Activated CD8-positive, alpha-beta memory T cell treated with anti-CD3 and anti-CD28 coated beads for 4 hours (primary cell): Measurements from ENCODE around the gene NUP210.
"Not testable (repeated sequence)": the region's sequence is repeated elsewhere in the genome, so short reads cannot be mapped to it uniquely, and the experiment has no call there.

Source experiments
- DNase-seq, 2 donors: peaks; one replicate each; pipeline ENCODE4 v3.0.0-alpha.2; 2020; ENCODE audit warnings: low read depth in 2 of 2

The NUP210 gene

GRCh38 chr3:13406190-13406589 is 13.9 kb downstream of the NUP210 start:
- no peak for DNase-seq

GRCh38 chr3:13405614-13406013 is 14.5 kb downstream of the NUP210 start:
- DNase-seq: no peak

- DNase-seq: no peak
These were observed 15.3 kb downstream of the NUP210 start for GRCh38 chr3:13404626-13405452.

GRCh38 chr3:13403847-13404246 is 16.3 kb downstream of the NUP210 start:
- DNase-seq: no peak

- no peak for DNase-seq
These were observed 16.8 kb downstream of the NUP210 start for GRCh38 chr3:13403213-13403819.

GRCh38 chr3:13401149-13401548 is 19.0 kb downstream of the NUP210 start:
- no peak for DNase-seq

- DNase-seq: no peak
These were observed 19.9 kb downstream of the NUP210 start for GRCh38 chr3:13400114-13400673.

GRCh38 chr3:13399603-13400002 is 20.5 kb downstream of the NUP210 start:
- no peak for DNase-seq

- no peak for DNase-seq
These were observed 22.8 kb downstream of the NUP210 start for GRCh38 chr3:13397316-13397715.

- no peak for DNase-seq
These were observed 25.8 kb downstream of the NUP210 start for GRCh38 chr3:13394363-13394762.

- no peak for DNase-seq
These were observed 26.4 kb downstream of the NUP210 start for GRCh38 chr3:13393427-13394360.

GRCh38 chr3:13391308-13391707 is 28.8 kb downstream of the NUP210 start:
- no peak for DNase-seq

GRCh38 chr3:13389378-13389777 is 30.7 kb downstream of the NUP210 start:
- no peak for DNase-seq

- DNase-seq: no peak
These were observed 31.3 kb downstream of the NUP210 start for GRCh38 chr3:13388816-13389215.

- no peak for DNase-seq
These were observed 34.7 kb downstream of the NUP210 start for GRCh38 chr3:13385373-13385965.

GRCh38 chr3:13380971-13381370 is 39.2 kb downstream of the NUP210 start:
- no peak for DNase-seq

GRCh38 chr3:13379201-13379830 is 40.8 kb downstream of the NUP210 start:
- no peak for DNase-seq

GRCh38 chr3:13378155-13378554 is 42.0 kb downstream of the NUP210 start:
- DNase-seq: no peak

GRCh38 chr3:13377741-13378140 is 42.4 kb downstream of the NUP210 start:
- not testable (repeated sequence) for DNase-seq

- DNase-seq: no peak
These were observed 43.1 kb downstream of the NUP210 start for GRCh38 chr3:13377021-13377420.

GRCh38 chr3:13376091-13376490 is 44.0 kb downstream of the NUP210 start:
- DNase-seq: no peak
